C4-2B (cell line): ENCODE results near the gene SLC9A4.

Experiments used
- ZFX ChIP-seq: fragments of 450-650 bp; IDR thresholded peaks from 2 replicates; pipeline ENCODE4 v1.6.1; 2017
- TF ChIP-seq, protein P1 (sequence below): fragments of 450-650 bp; conservative IDR thresholded peaks from 2 replicates; pipeline ENCODE4 v1.5.1; 2017; ENCODE audit warnings: mild to moderate bottlenecking

DNA sequence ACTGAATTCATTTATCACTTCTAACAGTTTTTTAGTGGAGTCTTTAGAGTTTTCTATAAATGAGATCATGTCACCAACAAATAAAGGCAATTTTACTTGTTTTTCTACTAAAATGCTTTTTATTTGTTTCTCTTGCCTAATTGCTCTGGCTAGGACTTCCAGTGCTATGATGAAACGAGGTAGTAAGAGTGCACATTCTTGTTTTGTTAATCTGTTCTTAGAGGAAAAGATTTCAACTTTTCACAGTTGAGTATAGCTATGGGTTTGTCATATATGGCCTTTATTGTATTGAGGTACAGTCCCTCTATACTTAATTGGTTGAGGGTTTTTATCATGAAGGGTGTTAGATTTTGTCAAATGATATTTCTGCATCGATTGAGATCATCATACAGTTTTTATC is 44.5 kb upstream of the SLC9A4 start:
- TF ChIP-seq, protein P1, sequence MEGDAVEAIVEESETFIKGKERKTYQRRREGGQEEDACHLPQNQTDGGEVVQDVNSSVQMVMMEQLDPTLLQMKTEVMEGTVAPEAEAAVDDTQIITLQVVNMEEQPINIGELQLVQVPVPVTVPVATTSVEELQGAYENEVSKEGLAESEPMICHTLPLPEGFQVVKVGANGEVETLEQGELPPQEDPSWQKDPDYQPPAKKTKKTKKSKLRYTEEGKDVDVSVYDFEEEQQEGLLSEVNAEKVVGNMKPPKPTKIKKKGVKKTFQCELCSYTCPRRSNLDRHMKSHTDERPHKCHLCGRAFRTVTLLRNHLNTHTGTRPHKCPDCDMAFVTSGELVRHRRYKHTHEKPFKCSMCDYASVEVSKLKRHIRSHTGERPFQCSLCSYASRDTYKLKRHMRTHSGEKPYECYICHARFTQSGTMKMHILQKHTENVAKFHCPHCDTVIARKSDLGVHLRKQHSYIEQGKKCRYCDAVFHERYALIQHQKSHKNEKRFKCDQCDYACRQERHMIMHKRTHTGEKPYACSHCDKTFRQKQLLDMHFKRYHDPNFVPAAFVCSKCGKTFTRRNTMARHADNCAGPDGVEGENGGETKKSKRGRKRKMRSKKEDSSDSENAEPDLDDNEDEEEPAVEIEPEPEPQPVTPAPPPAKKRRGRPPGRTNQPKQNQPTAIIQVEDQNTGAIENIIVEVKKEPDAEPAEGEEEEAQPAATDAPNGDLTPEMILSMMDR, result no peak
- TF ChIP-seq ZFX, result no peak
